GM21515 (cell line): ENCODE results near the gene ZNF202.
"Not testable (repeated sequence)": the region's sequence is repeated elsewhere in the genome, so short reads cannot be mapped to it uniquely, and the experiment has no call there.

Experiments
- ATAC-seq: cut with Tn5 transposase; IDR thresholded peaks from one replicate; pipeline ENCODE4 v1.9.1; 2021; ENCODE audit not compliant: unreplicated experiment

ZNF202 gene

GRCh38 chr11:123742031-123742723 lies 717 bp upstream of the ZNF202 start:
- ATAC-seq: peak; percentile 7

GRCh38 chr11:123740787-123741158 lies 687 bp downstream of the ZNF202 start:
- ATAC-seq: no peak

DNA sequence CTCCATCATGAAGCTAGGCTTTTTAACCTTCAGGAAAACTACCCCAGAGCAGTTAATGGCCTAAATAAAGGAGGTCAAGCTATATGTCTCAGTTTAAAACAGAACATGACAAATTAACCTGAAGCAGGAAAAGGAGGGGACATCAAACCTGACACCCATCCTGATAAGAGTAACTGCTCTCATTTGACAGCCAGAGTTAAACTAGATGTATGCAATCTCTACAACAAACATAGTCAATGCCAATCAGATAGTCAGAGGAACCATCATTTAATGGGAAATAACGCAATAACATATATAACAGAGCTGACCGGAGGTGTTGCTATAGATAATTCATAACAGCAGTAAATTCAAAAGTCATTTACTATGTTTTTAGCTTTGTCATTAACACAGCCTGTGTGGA lies 3.1 kb downstream of the ZNF202 start:
- ATAC-seq: no peak

DNA sequence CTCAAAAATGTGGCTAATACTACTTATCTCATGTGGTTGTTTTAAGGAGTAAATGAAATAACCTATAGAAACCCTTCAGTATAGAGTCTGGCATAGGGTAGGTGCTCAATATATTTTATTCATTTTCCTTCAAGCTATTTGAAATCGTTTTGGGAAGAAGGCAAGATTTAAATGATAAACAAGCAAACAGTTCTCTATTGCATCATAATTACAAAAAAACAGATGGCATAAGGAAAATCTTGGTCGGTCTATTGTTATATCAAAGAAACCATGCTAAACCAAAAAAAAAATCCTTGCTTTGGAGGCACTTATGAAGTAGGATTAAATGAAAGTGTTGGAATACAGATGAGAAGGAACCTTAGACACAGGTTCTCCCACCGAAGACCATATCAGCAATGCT lies 4.7 kb downstream of the ZNF202 start:
- ATAC-seq: no peak

DNA sequence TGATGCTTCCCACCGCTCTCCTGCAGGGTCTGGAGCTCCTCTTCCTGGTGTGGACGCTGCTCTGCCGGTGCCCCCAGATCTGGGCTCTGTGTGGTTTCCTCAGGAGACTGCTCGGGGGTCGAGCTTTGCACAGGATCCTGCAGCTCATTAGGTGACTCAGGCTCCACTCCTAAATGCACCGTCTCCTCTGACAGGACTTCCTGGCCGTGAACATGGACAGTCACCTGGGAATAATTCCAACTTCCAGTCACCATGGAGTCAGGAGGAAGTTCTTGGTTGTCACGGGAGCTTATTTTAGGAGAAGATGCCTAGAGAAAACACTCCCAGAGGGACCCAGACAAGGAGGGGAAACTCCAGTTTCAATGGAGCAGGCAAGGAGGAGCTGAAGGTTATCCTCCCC lies 11.9 kb downstream of the ZNF202 start:
- no peak for ATAC-seq

DNA sequence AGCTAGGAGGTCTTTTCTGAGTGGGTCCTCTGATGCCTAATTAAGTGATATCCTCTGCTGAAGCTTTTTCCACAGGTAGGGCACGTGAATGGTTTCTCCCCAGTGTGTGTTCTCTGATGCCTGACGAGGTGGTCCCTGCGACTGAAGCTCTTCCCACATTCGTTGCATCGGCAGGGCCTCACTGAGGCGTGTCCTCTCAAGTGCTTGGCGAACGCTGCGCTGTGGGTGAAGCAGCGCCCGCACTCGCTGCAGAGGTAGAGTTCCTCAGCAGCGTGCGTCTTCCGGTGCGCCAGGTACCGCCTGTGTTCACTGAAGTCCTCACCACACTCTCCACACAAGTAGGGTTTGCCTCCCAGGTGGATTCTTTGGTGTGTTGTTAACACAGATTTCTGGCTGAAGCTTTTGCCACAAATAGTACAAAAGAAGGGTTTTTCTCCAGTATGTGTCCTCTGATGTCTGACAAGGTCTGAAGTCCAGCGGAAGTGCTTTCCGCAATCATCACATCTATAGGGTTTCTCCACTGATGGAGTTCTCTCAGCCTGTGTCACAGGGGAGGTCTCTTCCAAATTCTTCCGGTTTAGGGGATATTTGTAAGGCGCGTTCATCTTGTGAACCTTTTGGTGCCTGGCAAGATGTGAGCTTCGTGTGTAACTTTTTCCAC lies 15.3 kb downstream of the ZNF202 start:
- no peak for ATAC-seq

DNA sequence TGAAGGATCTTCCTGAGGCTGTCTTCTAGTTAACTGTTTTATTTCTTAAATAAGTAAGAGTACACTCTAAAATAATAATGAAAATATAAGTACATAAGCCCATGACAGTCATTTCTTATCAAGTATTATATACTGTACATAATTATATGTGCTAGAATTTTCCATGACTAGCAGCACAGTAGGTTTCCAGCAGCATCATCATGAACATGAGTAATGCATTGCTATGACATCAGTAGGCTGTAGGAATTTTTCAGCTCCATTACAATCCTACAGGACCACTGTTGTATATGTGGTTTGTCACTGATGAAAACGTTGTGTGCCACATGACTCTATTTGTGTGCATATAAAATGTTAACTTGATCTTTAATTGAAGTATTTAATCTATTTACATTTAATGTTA lies 22.0 kb downstream of the ZNF202 start:
- ATAC-seq: no peak

GRCh38 chr11:123718469-123718868 lies 23.0 kb downstream of the ZNF202 start:
- no peak for ATAC-seq

GRCh38 chr11:123718063-123718462 lies 23.4 kb downstream of the ZNF202 start:
- ATAC-seq: no peak

- not testable (repeated sequence) for ATAC-seq
These were observed 28.8 kb downstream of the ZNF202 start for GRCh38 chr11:123712627-123713026.

DNA sequence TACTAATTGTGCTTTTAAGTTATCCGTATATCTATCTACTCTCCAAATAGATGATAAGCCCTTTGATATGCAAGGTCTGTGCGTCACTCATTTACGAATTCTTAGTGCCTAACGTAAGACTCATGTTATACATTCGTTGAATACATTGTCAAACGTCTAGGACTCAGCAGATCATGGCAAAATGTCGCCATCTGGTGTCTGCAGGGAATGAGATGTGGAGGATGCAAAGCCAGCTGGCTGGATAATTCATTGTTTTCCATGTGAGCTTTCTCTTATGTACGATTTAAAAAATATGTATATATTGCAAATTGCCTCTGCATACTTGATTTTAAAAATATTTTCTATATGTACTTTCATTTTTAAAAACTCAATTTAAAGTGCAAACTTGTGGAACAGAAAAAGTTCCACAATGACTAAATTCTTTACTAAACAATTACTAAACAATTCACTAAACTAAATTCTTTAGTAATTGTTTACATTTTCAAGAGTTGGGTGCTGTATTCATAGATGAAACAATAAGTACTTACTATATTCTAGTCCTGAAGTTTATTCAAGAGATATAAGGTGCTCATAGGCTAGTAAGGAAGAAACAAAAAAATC lies 33.8 kb downstream of the ZNF202 start:
- ATAC-seq: no peak

DNA sequence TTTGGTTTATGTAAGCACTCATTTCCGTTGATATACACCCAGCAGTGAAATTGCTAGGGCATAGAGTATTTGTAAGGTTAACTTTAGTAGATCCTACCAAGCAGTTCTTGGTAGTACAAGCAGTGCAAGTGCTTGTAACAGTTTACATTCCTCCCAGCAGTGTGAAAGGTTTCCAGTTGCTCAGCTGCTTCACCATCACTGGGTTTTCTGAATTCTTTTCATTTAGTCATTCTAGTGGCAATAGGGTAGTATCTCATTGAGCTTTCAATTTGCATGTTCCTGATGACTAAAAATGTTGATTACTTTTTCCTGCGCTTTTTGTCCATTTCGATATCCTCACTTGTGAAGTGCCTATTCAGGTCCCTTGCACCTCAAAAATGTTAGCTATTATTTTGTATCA lies 34.3 kb downstream of the ZNF202 start:
- ATAC-seq: no peak

DNA sequence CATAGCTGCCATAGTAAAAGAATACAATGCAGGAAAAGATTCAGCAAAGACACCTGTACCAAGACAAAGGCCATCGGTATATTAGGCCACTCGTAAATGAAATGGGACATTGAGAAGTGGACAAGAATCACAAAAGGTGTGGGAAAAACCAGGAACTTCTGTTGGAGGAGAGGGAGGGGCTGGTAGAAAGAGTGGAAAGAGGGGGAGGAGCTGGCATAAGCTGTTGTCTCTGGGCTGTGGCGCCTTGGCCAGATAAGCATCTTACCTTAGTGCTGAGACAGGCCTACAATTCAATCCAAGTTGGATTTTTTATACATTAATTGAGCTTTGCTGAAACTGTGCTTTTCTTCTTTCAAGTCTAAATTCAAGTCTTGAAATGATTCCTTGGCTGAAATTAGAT lies 37.1 kb downstream of the ZNF202 start:
- no peak for ATAC-seq

DNA sequence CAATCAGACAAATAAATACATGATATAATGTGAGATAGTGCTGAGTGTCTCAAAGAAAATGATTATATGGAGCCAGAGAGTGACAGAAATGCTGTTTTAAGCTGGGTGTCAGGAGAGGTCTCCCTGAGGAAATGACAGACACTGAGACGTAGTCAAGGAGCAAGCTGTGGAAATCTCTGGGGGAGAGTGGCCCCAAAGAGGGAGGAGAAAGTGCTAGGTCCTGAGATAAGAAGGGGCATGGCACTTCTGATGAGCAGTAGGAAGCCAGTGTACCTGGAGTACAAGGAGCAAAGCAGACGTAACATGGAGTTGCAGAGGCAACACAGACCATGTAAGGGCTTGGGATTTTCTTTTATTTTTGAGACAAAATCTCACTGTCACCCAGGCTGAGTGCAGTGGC lies 38.8 kb downstream of the ZNF202 start:
- ATAC-seq: no peak

- no peak for ATAC-seq
These were observed 39.3 kb downstream of the ZNF202 start for GRCh38 chr11:123702139-123702538.

GRCh38 chr11:123700772-123701171 lies 40.7 kb downstream of the ZNF202 start:
- ATAC-seq: no peak

DNA sequence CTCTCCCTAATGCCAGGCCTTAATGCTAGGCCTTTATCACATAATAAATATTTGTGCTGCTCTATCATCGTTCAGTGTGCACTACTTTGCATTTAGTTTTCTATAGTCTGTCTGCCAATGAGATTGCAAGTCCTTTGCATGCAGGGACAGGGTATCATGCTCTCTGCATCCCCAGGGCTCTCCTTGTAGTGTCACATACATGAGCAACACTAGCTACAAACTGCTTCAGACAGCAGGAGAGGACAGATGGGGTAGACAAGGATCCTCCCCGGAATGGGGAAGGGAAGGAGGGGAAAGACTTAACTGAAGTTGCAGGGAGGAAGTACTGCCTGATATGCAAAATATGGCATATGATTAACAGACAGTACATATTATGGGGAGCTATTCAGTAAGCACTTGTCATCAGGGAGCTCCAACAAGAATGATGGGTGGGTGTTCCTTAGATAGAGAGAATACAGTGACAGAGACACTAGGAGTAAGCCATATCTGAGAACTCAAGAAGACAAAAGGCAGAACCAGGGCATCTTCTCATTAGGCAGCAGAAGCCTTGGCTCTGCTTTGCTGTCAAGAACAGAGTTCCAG lies 42.8 kb downstream of the ZNF202 start:
- no peak for ATAC-seq

GRCh38 chr11:123696183-123696582 lies 45.3 kb downstream of the ZNF202 start:
- no peak for ATAC-seq

DNA sequence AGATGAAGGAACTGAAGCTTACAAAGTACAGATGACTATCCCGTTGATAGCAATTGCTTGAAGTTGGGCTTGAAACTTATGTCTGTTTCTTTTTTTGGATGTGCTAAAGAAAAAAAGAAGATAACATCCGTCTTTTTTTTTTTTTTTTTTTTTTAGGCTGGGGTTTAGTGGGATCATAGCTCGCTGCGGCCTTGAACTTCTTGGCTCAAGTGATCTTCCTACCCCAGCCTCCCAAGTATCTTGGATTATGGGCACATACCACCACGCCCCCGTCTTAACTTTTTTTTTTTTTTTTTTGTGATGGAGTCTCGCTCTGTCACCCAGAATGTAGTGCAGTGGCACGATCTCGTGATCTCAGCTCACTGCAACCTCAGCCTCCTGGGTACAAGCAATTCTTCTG lies 46.2 kb downstream of the ZNF202 start:
- ATAC-seq: no peak

GRCh38 chr11:123694551-123694950 lies 46.9 kb downstream of the ZNF202 start:
- no peak for ATAC-seq

- ATAC-seq: no peak
These were observed 48.5 kb downstream of the ZNF202 start for GRCh38 chr11:123692961-123693360.

GRCh38 chr11:123690485-123690884 lies 51.0 kb downstream of the ZNF202 start:
- no peak for ATAC-seq
